CD4-positive, alpha-beta T cell treated with Interleukin-2 at 100 ng/mL for 4 hours (primary cell): ENCODE measurements around the gene POU2AF3.
"Not testable (repeated sequence)": the region's sequence is repeated elsewhere in the genome, so short reads cannot be mapped to it uniquely, and the experiment has no call there.

Experiments used
- DNase-seq: peaks from one replicate; pipeline ENCODE4 v3.0.0-alpha.2; 2020; ENCODE audit warnings: low spot score

Gene POU2AF3, protein sequence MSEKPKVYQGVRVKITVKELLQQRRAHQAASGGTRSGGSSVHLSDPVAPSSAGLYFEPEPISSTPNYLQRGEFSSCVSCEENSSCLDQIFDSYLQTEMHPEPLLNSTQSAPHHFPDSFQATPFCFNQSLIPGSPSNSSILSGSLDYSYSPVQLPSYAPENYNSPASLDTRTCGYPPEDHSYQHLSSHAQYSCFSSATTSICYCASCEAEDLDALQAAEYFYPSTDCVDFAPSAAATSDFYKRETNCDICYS

GRCh38 chr11:111298413-111299100 lies at the start of gene POU2AF3:
Gene POU2AF3 (plus strand): TSS chr11:111298546. CDS start chr11:111298582, 36 bp downstream.
- no peak for DNase-seq

DNA sequence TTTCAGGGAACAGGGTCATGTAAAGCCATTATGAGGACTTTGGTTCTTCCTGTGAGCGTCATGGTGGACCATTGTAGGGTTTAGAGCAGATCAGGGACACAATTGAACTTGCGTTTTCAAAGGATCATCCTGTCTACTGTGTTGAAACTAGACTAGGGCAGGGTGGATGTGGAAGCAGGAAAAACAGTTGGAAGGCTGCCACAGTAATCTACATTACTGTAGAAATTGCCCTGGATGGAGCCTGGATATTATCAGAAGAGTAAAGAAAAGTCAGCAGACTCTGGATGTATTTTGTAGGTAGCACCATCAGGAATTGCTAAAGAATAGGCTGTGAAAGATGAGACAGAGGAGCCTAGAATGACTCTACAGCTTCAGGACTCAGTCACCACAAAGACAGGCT lies 47.4 kb upstream of the POU2AF3 start:
- DNase-seq = no peak

DNA sequence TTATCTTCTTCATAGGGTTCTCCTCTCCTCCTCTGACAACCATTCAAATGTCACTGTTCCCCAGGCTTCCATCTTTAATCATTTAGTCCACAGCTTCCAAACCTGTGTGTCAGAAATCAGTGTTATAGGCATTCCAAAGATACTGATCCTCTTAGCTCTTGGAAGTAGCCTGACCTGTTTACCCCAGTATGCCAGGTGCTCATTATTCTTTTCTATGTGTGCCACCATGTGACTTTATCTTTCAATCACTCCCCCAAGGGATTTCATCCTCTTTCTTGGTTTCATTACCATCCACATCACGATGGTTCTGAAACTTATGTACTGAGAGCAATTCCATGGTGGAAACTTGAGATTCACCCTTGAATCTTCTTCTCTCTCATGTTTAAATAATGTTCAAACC lies 45.2 kb upstream of the POU2AF3 start:
- no peak for DNase-seq

DNA sequence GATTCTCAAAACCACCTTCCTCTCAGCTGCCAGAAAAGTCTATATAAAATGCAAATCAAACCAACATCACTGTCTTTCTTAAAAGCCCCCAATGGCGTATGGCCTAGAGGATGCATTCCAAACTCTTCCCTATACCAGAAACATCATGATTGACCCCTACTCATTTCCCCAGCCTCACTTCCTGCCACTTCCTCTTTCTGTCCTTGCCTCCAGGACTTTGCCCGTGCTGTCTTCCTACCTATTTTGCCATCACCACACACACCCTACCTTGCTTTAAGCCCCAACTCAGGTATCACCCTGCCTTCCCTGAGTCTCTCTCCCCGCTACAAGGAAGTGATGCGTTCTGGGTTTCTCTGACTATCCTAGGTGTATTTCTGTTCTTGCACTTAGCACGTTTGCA lies 44.7 kb upstream of the POU2AF3 start:
- DNase-seq = no peak

DNA sequence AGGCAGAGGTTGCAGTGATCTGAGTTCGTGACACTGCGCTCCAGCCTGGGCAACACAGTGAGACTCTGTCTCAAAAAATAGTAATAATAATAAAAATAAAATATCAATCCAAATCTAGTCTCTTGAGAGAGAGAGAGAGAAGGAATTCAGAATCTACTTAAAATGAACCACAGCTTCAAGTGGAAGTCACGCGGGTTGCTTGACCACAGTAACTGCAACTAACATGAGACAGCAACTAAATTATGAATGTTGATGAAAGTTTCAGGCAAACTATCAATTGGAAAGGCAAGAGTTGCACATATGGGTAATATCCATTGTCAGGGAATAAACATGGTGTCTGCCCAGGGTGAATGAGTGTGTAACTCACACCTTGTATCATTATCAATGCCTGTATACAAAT lies 40.3 kb upstream of the POU2AF3 start:
- DNase-seq = no peak

GRCh38 chr11:111259896-111260295 lies 38.5 kb upstream of the POU2AF3 start:
- no peak for DNase-seq

GRCh38 chr11:111260811-111261210 lies 37.5 kb upstream of the POU2AF3 start:
- no peak for DNase-seq

GRCh38 chr11:111264646-111265045 lies 33.7 kb upstream of the POU2AF3 start:
- DNase-seq = no peak

- no peak for DNase-seq
Observed at GRCh38 chr11:111265421-111265820, 32.9 kb upstream of the POU2AF3 start.

DNA sequence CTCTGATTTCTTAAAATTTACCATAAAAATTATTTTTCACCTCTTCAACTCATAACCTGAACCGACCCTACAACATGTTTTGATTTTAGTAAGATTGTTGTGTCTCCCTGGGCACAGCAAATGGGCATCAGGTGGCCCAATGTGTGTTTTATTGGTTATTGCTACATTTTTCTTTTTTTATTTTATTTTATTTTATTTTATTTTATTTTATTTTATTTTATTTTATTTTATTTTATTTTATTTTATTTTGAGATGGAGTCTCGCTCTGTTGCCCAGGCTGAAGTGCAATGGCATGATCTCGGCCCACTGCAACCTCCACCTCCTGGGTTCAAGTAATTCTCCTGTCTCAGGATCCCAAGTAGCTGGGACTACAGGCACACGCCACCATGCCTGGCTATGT lies 30.0 kb upstream of the POU2AF3 start:
- DNase-seq = not testable (repeated sequence)

GRCh38 chr11:111269146-111269868 lies 29.0 kb upstream of the POU2AF3 start:
- DNase-seq = no peak

- no peak for DNase-seq
Observed at GRCh38 chr11:111272420-111272819, 25.9 kb upstream of the POU2AF3 start.

DNA sequence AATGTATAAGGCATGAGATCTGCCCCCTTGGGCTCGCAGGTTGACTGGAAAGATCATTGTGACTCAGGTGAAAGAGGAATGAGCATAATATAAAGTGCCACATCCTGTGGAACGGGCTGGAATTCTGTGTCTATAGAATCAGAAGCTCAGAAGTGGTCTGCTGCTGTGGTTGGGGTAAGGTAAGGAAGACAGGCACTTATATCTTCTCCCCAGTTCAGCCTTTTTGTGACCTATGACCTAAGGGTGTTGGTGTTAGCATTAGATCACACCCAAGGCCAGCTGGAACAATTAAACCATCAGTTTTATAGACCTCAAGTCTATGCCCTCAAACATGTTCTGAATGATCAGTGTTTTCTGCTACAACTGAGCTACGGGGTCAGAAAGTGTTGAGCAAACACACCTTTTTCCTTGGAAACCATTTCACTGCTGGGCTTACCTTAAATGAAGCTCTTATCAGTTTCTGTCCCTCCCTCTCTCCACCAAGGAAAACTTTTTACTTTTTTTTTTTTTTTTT lies 15.7 kb upstream of the POU2AF3 start:
- no peak for DNase-seq

- no peak for DNase-seq
Observed at GRCh38 chr11:111283945-111284481, 14.3 kb upstream of the POU2AF3 start.

DNA sequence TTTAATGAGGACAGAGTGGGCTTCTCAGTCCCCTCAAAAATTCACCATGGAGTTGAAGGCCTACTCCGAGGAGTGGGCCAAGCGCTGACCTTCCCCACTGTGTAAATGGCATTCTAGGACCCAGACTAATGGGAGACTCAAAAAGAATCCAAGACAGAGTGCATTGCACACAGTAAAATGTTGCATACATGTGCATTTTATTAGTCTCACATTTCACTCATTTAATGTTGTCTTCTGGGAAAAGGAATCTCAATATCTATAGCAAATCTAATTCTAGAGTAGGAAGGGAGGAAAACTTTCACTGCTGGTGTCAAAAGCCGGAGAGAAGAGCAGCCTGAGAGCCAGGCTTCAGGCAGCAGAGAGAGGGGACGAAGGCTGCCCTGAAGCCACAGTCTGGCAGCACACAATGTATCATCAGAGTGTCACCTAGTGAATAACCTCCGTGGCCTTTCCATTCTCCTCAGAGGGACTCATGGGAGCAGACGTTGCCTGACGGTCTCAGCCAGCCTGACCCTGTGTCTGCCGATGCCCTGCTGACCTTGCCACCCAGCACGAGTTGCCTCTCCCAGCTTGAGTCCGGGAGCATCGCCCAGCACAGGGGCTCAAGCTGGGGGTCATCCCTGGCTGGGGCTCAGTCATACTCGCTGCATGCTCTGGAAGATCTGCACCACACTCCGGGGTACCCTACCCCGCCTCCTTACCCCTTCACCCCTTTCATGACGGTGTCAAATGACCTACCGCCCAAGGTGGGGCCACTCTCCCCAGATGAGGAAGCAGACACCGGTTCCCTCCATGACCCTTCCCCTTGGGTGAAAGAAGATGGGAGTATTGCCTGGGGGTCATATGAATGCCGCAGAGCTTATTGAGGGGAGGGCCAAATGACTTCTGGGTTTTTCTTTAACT lies 12.9 kb upstream of the POU2AF3 start:
- no peak for DNase-seq

- DNase-seq = no peak
Observed at GRCh38 chr11:111291764-111292163, 6.6 kb upstream of the POU2AF3 start.

GRCh38 chr11:111292408-111292807 lies 5.9 kb upstream of the POU2AF3 start:
- DNase-seq = not testable (repeated sequence)

- DNase-seq = no peak
Observed at GRCh38 chr11:111296196-111296595, 2.1 kb upstream of the POU2AF3 start.

- DNase-seq = no peak
Observed at GRCh38 chr11:111297696-111298095, 650 bp upstream of the POU2AF3 start.

- DNase-seq = no peak
Observed at GRCh38 chr11:111299101-111300026, 1.0 kb downstream of the POU2AF3 start.
